Stomach (tissue), 4 donors: ENCODE data around the gene PWWP2B.

Experiments used
- EP300 ChIP-seq: sonication (generic); formaldehyde crosslinking; IDR thresholded peaks from one replicate; pipeline ENCODE4 v1.6.1; 2017; ENCODE audit warnings: antibody characterized with exemption
- POLR2A ChIP-seq, 4 donors: fragments of 450-650 bp; IDR thresholded peaks; one replicate each; pipeline ENCODE4 v1.6.1; 2016; ENCODE audit warnings: antibody characterized with exemption in 4 of 4, control low read depth in 2 of 4, mild to moderate bottlenecking in 1 of 4, moderate library complexity in 1 of 4
- TF ChIP-seq, protein P1 (sequence below), 7 experiments: fragments of 450-650 bp in 4 of 7; fragments of 200-600 bp in 3 of 7; sonication (generic) in 3 of 7; IDR thresholded peaks; one replicate each; pipeline ENCODE4 v1.5.1; 2016 to 2019; ENCODE audit warnings: antibody characterized with exemption in 7 of 7, control low read depth in 2 of 7, mild to moderate bottlenecking in 1 of 7

DNA sequence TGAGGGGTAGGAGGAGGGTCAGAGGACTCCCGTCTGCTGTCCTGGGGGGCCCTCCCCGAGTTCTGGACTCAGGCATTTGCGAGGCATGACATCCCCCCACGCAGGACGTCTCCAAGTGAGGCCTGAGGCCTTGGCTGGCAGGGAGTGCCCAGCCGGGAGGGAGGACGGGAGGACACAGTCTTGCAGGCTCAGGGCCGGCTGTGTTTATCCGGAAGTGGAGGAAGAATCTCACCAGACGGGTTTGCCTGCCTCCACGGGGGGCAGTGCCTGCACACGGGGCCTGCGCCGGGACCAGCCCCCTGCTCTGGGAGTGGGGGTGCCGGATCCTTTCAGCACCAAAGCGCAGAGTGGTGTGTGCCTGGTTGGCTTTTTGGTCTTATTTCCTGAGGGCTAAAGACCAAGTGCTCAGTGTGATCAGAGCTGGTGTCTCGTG is 10.9 kb downstream of the PWWP2B start:
- TF ChIP-seq, protein P1, sequence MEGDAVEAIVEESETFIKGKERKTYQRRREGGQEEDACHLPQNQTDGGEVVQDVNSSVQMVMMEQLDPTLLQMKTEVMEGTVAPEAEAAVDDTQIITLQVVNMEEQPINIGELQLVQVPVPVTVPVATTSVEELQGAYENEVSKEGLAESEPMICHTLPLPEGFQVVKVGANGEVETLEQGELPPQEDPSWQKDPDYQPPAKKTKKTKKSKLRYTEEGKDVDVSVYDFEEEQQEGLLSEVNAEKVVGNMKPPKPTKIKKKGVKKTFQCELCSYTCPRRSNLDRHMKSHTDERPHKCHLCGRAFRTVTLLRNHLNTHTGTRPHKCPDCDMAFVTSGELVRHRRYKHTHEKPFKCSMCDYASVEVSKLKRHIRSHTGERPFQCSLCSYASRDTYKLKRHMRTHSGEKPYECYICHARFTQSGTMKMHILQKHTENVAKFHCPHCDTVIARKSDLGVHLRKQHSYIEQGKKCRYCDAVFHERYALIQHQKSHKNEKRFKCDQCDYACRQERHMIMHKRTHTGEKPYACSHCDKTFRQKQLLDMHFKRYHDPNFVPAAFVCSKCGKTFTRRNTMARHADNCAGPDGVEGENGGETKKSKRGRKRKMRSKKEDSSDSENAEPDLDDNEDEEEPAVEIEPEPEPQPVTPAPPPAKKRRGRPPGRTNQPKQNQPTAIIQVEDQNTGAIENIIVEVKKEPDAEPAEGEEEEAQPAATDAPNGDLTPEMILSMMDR (IDR thresholded peaks at IDR 0.05): peak in 2 of 7 experiments; percentile 8 to 9
- TF ChIP-seq POLR2A (IDR thresholded peaks at IDR 0.05) (no peak), EP300 (no peak)
